IPS-18a (cell line): ENCODE results near the gene ITGB3.

Experiments used
- H3K27ac ChIP-seq: one replicate; pipeline ENCODE4 v1.5.1; 2013; ENCODE audit warnings: low read length
- H3K27me3 ChIP-seq: one replicate; pipeline ENCODE4 v1.6.1; 2013; ENCODE audit warnings: mild to moderate bottlenecking, low read length; ENCODE audit not compliant: control insufficient read depth, insufficient read depth
- H3K36me3 ChIP-seq: one replicate; pipeline ENCODE4 v1.6.1; 2013; ENCODE audit warnings: low read depth, low read length; ENCODE audit not compliant: control insufficient read depth
- H3K4me1 ChIP-seq: one replicate; pipeline ENCODE4 v1.6.1; 2013; ENCODE audit warnings: low read depth, low read length; ENCODE audit not compliant: control insufficient read depth
- H3K4me3 ChIP-seq: one replicate; pipeline ENCODE4 v1.5.1; 2013; ENCODE audit warnings: low read length
- H3K9ac ChIP-seq: one replicate; pipeline ENCODE4 v1.6.1; 2013; ENCODE audit warnings: mild to moderate bottlenecking, low read length, moderate library complexity
- H3K9me3 ChIP-seq: one replicate; pipeline ENCODE4 v1.6.1; 2013; ENCODE audit warnings: low read depth, low read length; ENCODE audit not compliant: control insufficient read depth

Gene ITGB3

DNA sequence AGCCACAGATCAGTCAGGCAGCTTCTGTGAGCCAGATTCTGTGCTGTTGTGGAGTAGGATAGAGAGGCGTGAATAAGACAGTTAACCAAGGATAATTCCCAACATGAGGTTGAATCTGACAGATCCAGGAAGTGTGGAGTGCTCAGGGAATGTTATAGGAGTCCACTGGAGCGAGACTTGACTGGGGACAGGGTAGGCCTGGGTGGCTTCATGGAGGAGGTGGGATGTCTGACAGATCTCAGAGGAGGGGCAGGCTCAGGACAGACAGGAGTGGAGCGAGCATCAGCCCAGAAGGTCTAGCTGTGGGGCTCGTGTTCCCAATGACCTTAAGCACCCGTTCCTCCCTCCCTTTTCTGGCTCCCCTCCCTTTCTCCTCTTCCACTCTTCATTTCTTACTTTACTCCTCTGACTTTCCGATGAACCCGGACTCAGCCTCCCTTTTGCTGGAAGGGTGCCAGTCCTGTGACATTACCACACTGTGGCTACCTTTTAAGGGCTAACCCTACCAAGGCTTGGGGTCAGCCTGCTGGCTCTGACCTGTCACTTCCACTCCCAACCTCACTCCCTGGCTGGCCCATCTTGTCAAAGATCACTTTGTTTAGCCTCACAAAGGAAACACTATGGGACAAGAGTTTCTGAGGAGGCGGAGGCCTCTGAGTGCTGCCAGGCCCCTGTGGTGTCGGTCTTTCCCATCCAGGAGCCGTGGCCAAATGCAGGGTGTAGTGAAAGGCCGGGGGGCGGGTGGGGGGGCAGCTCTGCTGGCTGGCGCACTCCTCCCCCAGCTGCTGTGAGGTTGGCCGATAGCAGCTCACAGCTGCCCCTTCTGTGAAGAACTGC lies 41.6 kb downstream of the ITGB3 start:
- Histone ChIP-seq H3K36me3 (no peaks in the 10 kb centered on the region), H3K27ac (no peak overlapping the region), H3K9ac (no peak overlapping the region), H3K9me3 (no peaks in the 10 kb centered on the region), H3K4me1 (no peaks in the 10 kb centered on the region), H3K4me3 (no peak overlapping the region), H3K27me3 (no peaks in the 10 kb centered on the region)

DNA sequence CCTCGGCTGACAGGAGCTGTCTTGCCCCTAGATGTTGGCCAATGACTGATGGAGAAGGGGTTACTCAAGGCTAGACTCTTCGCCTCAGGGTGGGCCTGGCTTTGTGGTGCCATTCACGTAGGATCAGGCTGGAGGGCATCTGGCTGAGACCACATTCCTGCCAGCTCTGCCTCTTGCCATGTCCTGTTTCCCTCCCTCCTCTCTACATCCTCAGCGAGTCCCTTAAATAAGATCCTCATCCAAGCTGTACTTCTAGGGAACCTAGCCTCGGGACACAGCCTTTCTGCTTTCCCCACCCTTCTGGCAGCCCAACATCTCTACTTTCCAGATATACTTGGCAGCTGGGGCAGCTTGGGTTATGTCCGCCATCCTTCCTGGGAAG lies 42.2 kb downstream of the ITGB3 start:
- Histone ChIP-seq H3K27me3 (no peaks in the 10 kb centered on the region), H3K9ac (no peak overlapping the region), H3K4me3 (no peak overlapping the region), H3K27ac (no peak overlapping the region), H3K4me1 (no peaks in the 10 kb centered on the region), H3K36me3 (no peaks in the 10 kb centered on the region), H3K9me3 (no peaks in the 10 kb centered on the region)

DNA sequence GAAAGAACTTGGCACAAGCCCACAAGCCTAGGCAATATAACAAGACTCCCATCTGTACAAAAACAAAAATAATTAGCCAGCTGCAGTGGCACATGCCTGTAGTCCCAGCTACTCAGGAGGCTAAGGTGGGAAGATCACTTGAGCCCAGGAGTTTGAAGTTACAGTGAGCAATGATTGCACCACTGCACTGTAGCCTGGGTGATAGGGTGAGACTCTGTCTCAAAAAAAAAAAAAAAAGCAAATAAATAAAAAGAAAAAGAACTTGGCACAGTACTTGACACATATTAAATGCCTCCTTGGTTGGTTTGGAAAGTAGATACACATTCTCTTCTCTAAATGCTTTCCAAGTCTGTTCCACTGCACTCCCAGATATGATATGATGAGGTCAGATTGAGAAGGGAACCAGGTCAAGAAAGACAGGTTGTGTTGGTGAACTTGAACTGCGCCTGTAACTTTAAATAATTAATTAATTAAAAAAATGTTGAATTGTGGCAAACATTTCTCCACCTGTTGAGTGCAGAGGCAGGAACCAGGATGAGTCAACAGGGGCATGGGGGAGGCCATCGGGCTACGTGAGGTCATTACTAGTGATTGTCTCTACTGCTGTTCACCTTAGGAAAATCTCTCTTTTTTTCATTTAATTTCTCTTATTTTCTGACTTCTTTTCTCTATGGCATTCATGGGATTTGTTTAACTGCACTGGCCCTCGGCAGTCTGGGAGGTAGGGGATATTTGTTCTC lies 44.2 kb downstream of the ITGB3 start:
- H3K4me3 ChIP-seq = no peak overlapping the region
- no peak overlapping the region for H3K27ac ChIP-seq
- H3K36me3 ChIP-seq = no peaks in the 10 kb centered on the region

DNA sequence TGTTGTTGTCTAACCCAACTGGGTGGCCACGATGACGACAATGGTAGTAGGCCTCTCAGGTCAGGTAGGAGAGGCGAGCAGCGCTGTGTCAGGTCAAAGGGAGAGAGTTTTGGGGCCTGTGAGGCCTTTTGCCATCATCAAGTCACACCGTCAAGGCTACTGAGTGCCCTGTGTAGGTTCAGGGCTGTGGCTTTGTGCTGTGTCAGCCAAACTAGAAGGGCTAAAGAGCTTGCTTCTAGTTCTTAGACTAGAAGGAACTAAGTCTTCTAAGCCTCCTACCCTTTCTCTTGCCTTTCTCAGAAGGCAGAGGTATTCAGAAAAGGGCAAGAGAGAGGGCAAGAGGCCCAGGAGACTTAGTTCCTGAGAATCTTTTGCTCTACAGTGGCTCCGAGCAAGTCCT lies 45.1 kb downstream of the ITGB3 start:
- no peak overlapping the region for H3K27ac ChIP-seq
- H3K9ac ChIP-seq = no peak overlapping the region
- no peaks in the 10 kb centered on the region for H3K9me3 ChIP-seq
- H3K27me3 ChIP-seq = no peaks in the 10 kb centered on the region
- H3K36me3 ChIP-seq = no peaks in the 10 kb centered on the region
- no peak overlapping the region for H3K4me3 ChIP-seq
- no peaks in the 10 kb centered on the region for H3K4me1 ChIP-seq

More for the DNA sequence above, 44.2 kb downstream of the ITGB3 start:
- Histone ChIP-seq H3K4me1 (no peaks in the 10 kb centered on the region), H3K9me3 (no peaks in the 10 kb centered on the region), H3K9ac (no peak overlapping the region), H3K27me3 (no peaks in the 10 kb centered on the region)

DNA sequence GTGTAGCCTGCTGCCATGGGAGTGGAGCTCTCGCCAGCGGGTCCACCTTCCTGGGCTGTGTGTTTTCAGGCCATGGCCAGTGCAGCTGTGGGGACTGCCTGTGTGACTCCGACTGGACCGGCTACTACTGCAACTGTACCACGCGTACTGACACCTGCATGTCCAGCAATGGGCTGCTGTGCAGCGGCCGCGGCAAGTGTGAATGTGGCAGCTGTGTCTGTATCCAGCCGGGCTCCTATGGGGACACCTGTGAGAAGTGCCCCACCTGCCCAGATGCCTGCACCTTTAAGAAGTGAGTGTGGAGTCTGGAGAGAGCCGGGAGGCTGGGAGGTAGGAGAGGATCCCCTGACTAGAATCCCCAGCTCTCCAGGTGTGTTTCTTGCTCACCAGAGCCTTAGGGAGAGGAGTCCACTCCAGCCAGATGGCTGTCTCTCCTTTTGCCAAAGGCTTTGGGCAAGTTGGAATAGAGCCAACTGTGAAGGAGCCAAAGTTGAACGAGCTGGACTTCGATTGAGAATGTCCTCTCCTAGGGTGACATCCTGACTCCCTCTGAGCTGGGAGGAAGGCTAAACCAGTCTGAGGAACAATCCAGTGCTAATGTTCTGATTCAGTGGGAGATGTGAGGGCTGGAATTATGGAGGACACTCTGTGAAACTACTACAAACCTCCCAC lies 45.7 kb downstream of the ITGB3 start:
- Histone ChIP-seq H3K27me3 (no peaks in the 10 kb centered on the region), H3K4me1 (no peaks in the 10 kb centered on the region), H3K27ac (no peak overlapping the region), H3K9ac (no peak overlapping the region), H3K36me3 (no peaks in the 10 kb centered on the region), H3K4me3 (no peak overlapping the region), H3K9me3 (no peaks in the 10 kb centered on the region)

DNA sequence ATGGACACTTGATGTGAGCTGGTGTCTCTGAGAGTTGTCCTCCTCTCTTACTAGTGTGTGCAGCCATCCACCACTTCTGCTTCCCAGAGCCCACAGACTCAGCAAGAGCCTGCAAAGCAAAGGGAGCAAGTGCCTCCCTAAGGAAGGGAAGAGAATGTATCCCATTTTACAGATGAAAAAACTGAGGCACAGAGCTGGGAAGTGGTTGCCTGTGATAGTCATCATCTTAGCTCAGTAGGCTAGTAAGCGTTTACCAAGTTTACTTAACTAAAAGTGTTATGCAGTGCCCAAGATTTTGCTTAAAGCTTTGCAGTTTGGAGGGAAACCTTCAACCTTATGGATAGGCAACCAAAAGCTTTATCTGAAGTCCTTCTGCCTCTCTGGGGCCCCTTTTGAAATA lies 47.1 kb downstream of the ITGB3 start:
- no peak overlapping the region for H3K9ac ChIP-seq
- no peak overlapping the region for H3K27ac ChIP-seq
- no peaks in the 10 kb centered on the region for H3K36me3 ChIP-seq
- H3K4me3 ChIP-seq = no peak overlapping the region
- no peaks in the 10 kb centered on the region for H3K9me3 ChIP-seq
- H3K27me3 ChIP-seq = no peaks in the 10 kb centered on the region
- no peaks in the 10 kb centered on the region for H3K4me1 ChIP-seq

DNA sequence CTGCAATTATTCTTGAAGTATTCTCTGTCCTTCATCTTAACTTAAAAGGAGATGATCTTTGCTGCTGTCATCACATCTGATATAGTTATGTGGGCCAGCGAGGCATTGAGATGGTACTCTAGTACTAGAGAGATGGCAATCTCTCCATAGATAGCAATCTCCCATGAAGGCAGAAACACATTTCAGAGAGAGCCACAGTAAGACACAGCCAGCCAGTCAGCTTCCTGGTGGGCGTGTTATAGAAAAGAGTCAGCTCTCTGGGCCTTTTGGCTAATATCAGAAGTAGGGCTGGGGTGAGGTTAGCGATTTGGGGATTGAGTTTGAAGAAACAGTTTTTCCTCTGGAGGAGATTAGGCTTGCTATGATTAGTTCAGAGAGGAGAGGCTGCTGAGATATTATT lies 47.5 kb downstream of the ITGB3 start:
- Histone ChIP-seq H3K36me3 (no peaks in the 10 kb centered on the region), H3K4me3 (no peak overlapping the region), H3K4me1 (no peaks in the 10 kb centered on the region), H3K9me3 (no peaks in the 10 kb centered on the region), H3K27me3 (no peaks in the 10 kb centered on the region), H3K27ac (no peak overlapping the region), H3K9ac (no peak overlapping the region)

DNA sequence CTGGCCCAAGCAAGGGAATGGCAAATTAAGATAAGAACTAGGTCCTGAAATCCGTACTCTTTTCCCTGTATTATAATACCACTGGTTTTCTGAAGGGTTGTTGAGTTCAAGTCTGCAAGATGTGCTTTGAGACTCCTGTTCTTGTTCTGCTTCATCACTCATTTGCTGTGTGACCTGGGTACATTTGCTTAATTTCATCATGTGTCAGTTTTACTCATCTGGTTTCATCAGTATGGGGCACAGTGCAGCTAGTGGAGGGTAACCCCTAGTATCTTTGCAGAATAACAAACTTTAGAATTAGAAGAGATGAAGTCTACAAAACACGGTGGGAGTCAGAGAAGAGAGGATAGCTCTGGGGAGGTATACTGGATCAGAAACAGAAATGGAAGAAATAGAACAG lies 48.2 kb downstream of the ITGB3 start:
- Histone ChIP-seq H3K4me1 (no peaks in the 10 kb centered on the region), H3K36me3 (no peaks in the 10 kb centered on the region), H3K9ac (no peak overlapping the region), H3K9me3 (no peaks in the 10 kb centered on the region), H3K27ac (no peak overlapping the region), H3K27me3 (no peaks in the 10 kb centered on the region), H3K4me3 (no peak overlapping the region)

DNA sequence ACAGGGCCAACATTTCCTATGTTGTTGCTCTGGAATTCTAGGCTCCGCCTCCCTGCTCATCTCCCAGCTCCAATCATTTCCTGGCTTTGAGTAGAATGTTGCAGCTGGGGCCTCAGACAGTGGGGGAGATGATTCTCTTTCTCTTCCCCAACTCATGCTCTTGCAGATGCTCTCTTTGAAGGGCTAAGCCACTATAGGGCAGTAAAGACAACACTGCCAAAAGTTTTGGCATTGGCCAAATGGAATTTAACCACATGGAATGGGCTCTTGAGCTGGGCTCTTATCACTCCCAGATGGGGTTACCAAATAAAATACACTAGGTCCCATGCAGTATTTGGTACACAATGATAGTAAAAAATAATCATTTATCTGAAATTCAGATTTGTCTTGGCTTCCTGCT lies 50.6 kb downstream of the ITGB3 start:
- no peaks in the 10 kb centered on the region for H3K9me3 ChIP-seq
- no peaks in the 10 kb centered on the region for H3K4me1 ChIP-seq
- no peak overlapping the region for H3K9ac ChIP-seq
- no peak overlapping the region for H3K4me3 ChIP-seq
- H3K27me3 ChIP-seq = no peaks in the 10 kb centered on the region
- H3K27ac ChIP-seq = no peak overlapping the region
- H3K36me3 ChIP-seq = no peaks in the 10 kb centered on the region

DNA sequence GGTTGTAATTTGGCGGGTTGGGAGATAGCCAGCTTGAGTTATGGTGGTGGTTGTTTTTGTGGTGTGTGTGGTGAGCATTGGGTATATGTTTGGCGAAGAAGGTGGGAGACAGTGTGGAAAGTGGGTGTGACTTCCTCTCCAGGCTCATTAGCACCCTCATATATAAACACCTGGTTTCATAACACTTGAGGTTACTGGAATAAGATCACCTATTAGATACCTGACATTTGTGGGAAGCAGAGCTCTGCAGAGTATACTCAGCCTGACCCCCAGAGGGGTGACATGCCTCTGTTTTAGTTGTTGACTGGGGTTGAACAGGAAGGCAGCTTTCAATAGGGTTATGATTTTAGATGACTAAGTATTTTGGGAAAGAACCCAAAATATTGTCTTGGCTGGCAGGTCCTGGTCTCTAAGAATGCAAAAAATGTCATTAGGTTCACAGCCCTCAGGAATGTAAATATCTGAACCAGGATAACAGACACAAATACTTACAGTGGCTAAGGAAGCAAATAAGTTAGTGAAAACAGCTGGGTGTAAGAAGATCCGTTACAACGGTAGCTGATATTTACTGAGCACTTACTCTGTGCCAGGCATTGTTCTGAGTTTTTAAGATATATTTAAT lies 51.8 kb downstream of the ITGB3 start:
- Histone ChIP-seq H3K27me3 (no peaks in the 10 kb centered on the region), H3K36me3 (no peaks in the 10 kb centered on the region), H3K4me3 (no peak overlapping the region), H3K9ac (no peak overlapping the region), H3K27ac (no peak overlapping the region), H3K4me1 (peaks cover 5% of the 10 kb centered on the region), H3K9me3 (no peaks in the 10 kb centered on the region)

DNA sequence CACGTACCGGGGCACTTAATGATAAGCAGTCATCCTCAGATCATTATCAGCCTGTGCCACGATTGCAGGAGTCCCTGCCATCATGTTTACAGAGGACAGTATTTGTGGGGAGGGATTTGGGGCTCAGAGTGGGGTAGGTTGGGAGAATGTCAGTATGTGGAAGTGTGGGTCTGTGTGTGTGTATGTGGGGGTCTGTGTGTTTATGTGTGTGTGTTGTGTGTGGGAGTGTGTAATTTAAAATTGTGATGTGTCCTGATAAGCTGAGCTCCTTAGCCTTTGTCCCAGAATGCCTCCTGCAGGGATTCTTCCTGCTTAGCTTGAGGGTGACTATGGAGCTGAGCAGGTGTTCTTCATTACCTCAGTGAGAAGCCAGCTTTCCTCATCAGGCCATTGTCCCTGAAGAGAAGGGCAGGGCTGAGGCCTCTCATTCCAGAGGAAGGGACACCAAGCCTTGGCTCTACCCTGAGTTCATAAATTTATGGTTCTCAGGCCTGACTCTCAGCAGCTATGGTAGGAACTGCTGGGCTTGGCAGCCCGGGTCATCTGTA lies 56.6 kb downstream of the ITGB3 start:
- Histone ChIP-seq H3K4me3 (no peak overlapping the region), H3K27ac (no peak overlapping the region), H3K36me3 (no peaks in the 10 kb centered on the region), H3K9me3 (no peaks in the 10 kb centered on the region), H3K4me1 (peaks cover 11% of the 10 kb centered on the region), H3K9ac (no peak overlapping the region), H3K27me3 (no peaks in the 10 kb centered on the region)
